Left colon (tissue), 2 donors: ENCODE measurements around the gene TSPAN3. TPM values are rescaled to one million over a fixed set of nuclear protein-coding genes. Genes with fewer than 3 reads are reported as not detected.
A peak's percentile ranks its signal among the peaks of the same experiment; 100 is the strongest.

Experiments used
- ATAC-seq: fragments of 200-7000 bp; cut with Tn5 transposase; one replicate; pipeline ENCODE4 v1.9.1; 2020; ENCODE audit warnings: mild to moderate bottlenecking, moderate library complexity
- DNase-seq, 2 donors: peaks; one replicate each; pipeline ENCODE4 v3.0.0-alpha.2; 2020
- intact Hi-C, 2 donors: fragments of 100-400 bp; cut with DNase I in 1 of 2; cut with micrococcal nuclease in 1 of 2; formaldehyde crosslinking; loops; one replicate each; pipeline versions ENCODE4 v1.11.2 to v1.14.0; 2022; cut with DNase I, micrococcal nuclease
- total RNA-seq, 2 donors: library from RNA; stranded (reverse); fragmentation: NEBNext Ultra II Directional; extraction: Animal tissue kit (Norgen Biotek cat#: 25700); gene quantifications; one replicate each; pipeline ENCODE4 v1.2.1, GENCODE V29; 2021
- donor health status: DM: no; HTN: no; CAD: no.
- donor health status: DM: yes; HTN: yes; CAD: no.

The TSPAN3 gene
- total RNA-seq, 2 donors from 2014 or later: 708 to 954 TPM

- DNase-seq: no peak
- no peak for ATAC-seq
- intact Hi-C loops: no loop called here
These were observed 22.5 kb upstream of the TSPAN3 start for GRCh38 chr15:77093436-77093835.

- no peak for DNase-seq
- intact Hi-C loops: no loop called here
- ATAC-seq: no peak
These were observed 20.2 kb upstream of the TSPAN3 start for GRCh38 chr15:77091097-77091496.

- intact Hi-C loops: no loop called here
- DNase-seq (no peak), ATAC-seq (no peak)
These were observed 16.3 kb upstream of the TSPAN3 start for GRCh38 chr15:77087213-77087612.

GRCh38 chr15:77085297-77085696 is 14.4 kb upstream of the TSPAN3 start:
- intact Hi-C loops: no loop called here
- no peak for DNase-seq

GRCh38 chr15:77084436-77084835 is 13.5 kb upstream of the TSPAN3 start:
- DNase-seq: no peak
- no peak for ATAC-seq
- intact Hi-C loops: no loop called here

More at GRCh38 chr15:77085297-77085696, 14.4 kb upstream of the TSPAN3 start:
- ATAC-seq: no peak

GRCh38 chr15:77083381-77084160 is 12.7 kb upstream of the TSPAN3 start:
- DNase-seq (peak; percentile 83 to 90), ATAC-seq (peak; percentile 100)
- intact Hi-C loops: no loop called here

- DNase-seq (no peak), ATAC-seq (no peak)
- intact Hi-C loops: no loop called here
These were observed 11.1 kb upstream of the TSPAN3 start for GRCh38 chr15:77081971-77082370.

GRCh38 chr15:77076323-77076915 is 5.5 kb upstream of the TSPAN3 start:
- intact Hi-C loops: no loop called here
- DNase-seq (no peak), ATAC-seq (no peak)

- peak; percentile 44 for ATAC-seq
- DNase-seq: peak in 1 of 2 donors; percentile 31
- intact Hi-C loops: no loop called here
These were observed 4.6 kb upstream of the TSPAN3 start for GRCh38 chr15:77075528-77075927.

GRCh38 chr15:77074350-77074749 is 3.4 kb upstream of the TSPAN3 start:
- intact Hi-C loops: no loop called here
- ATAC-seq (no peak), DNase-seq (no peak)

GRCh38 chr15:77071305-77072223 is 655 bp upstream of the TSPAN3 start:
- ATAC-seq (no peak), DNase-seq (no peak)
- intact Hi-C loops: no loop called here

- no peak for DNase-seq
- no peak for ATAC-seq
- intact Hi-C loops: no loop called here
These were observed 772 bp downstream of the TSPAN3 start for GRCh38 chr15:77070180-77070494.

GRCh38 chr15:77069521-77070121 is 1.3 kb downstream of the TSPAN3 start:
- ATAC-seq (peak; percentile 57), DNase-seq (peak; percentile 68 to 79)
- intact Hi-C loops: no loop called here

GRCh38 chr15:77068633-77069032 is 2.3 kb downstream of the TSPAN3 start:
- ATAC-seq (no peak), DNase-seq (no peak)
- intact Hi-C loops: no loop called here

GRCh38 chr15:77067691-77068367 is 3.1 kb downstream of the TSPAN3 start:
- peak; percentile 57 for ATAC-seq

GRCh38 chr15:77066971-77067690 is 3.8 kb downstream of the TSPAN3 start:
- ATAC-seq (peak; percentile 62), DNase-seq (no peak)
- intact Hi-C loops: no loop called here

More at GRCh38 chr15:77067691-77068367, 3.1 kb downstream of the TSPAN3 start:
- intact Hi-C loops: no loop called here
- peak; percentile 29 to 55 for DNase-seq

- no peak for DNase-seq
- intact Hi-C loops: no loop called here
These were observed 6.2 kb downstream of the TSPAN3 start for GRCh38 chr15:77064539-77065308.

More at GRCh38 chr15:77064539-77065308, 6.2 kb downstream of the TSPAN3 start:
- peak; percentile 33 for ATAC-seq
